HEK293 (cell line): ENCODE data around the gene UBR2.

ENCODE experiments used
- CTCF ChIA-PET: fragments of 350-600 bp; formaldehyde crosslinking; extraction: SDS; loops from one replicate; lab custom pipeline; 2021; ENCODE audit warnings: antibody characterized with exemption; lab: Yijun Ruan, JAX
- POLR2A ChIA-PET: fragments of 300-600 bp; formaldehyde crosslinking; extraction: SDS; loops from one replicate; lab custom pipeline; 2020; ENCODE audit warnings: antibody characterized with exemption, inconsistent platforms; lab: Yijun Ruan, JAX
- H3K27ac ChIP-seq: fragments of 200-500 bp; sonication (Bioruptor generic); 2 replicates; pipeline ENCODE4 v1.5.1; 2014; ENCODE audit warnings: low read depth, low read length, control low read depth, inconsistent platforms; ENCODE audit errors: extremely low read depth
- H3K36me3 ChIP-seq, 2 experiments: fragments of 200-500 bp in 1 of 2; sonication (Bioruptor generic) in 1 of 2; 1 replicate in 1 of 2; 2 replicates in 1 of 2; pipeline ENCODE4 v1.5.1; 2014 to 2017; ENCODE audit warnings: inconsistent platforms in 2 of 2, low read length in 2 of 2; ENCODE audit not compliant: control insufficient read depth in 2 of 2, insufficient read depth in 1 of 2
- H3K4me1 ChIP-seq: fragments of 200-500 bp; sonication (Bioruptor generic); 2 replicates; pipeline ENCODE4 v1.5.1; 2014; ENCODE audit warnings: mild to moderate bottlenecking, low read length, inconsistent platforms; ENCODE audit not compliant: control insufficient read depth, insufficient read depth
- H3K4me3 ChIP-seq: 2 replicates; pipeline ENCODE4 v1.5.1; 2011; ENCODE audit warnings: low read depth, mild to moderate bottlenecking, control low read depth, low read length, moderate library complexity
- H3K9me3 ChIP-seq: fragments of 200-500 bp; sonication (Bioruptor generic); 2 replicates; pipeline ENCODE4 v1.5.1; 2014; ENCODE audit warnings: low read depth, low read length, inconsistent platforms; ENCODE audit not compliant: control insufficient read depth, insufficient read depth
- AEBP2 ChIP-seq: fragments of 450-650 bp; formaldehyde crosslinking; IDR thresholded peaks from 2 replicates; pipeline ENCODE4 v1.5.1; 2016; ENCODE audit warnings: missing biosample characterization, missing genetic modification characterization, borderline replicate concordance
- IKZF3 ChIP-seq: fragments of 450-650 bp; IDR thresholded peaks from 2 replicates; pipeline ENCODE4 v1.5.0; 2018; ENCODE audit warnings: missing biosample characterization, mild to moderate bottlenecking, missing genetic modification characterization, moderate library complexity
- KLF7 ChIP-seq: fragments of 450-650 bp; formaldehyde crosslinking; IDR thresholded peaks from 2 replicates; pipeline ENCODE4 v1.5.1; 2016; ENCODE audit warnings: missing biosample characterization, missing genetic modification characterization, borderline replicate concordance
- MEIS1 ChIP-seq: sonication (generic); formaldehyde crosslinking; IDR thresholded peaks from 2 replicates; pipeline ENCODE4 v1.8.1; 2022; ENCODE audit warnings: missing genetic modification reagents, mild to moderate bottlenecking, borderline replicate concordance
- PRDM1 ChIP-seq: fragments of 450-650 bp; formaldehyde crosslinking; IDR thresholded peaks from 2 replicates; pipeline ENCODE4; 2016; ENCODE audit warnings: missing biosample characterization, missing genetic modification characterization
- PRDM6 ChIP-seq: fragments of 450-650 bp; formaldehyde crosslinking; IDR thresholded peaks from 2 replicates; pipeline ENCODE4 v1.5.1; 2017; ENCODE audit warnings: missing biosample characterization, missing genetic modification characterization
- WT1 ChIP-seq: fragments of 450-650 bp; formaldehyde crosslinking; IDR thresholded peaks from 2 replicates; pipeline ENCODE4 v1.5.1; 2016; ENCODE audit warnings: missing biosample characterization, missing genetic modification characterization
- YY1 ChIP-seq: fragments of 450-650 bp; formaldehyde crosslinking; IDR thresholded peaks from 2 replicates; pipeline ENCODE4 v1.5.1; 2018; ENCODE audit warnings: missing biosample characterization, missing genetic modification characterization
- ZBTB1 ChIP-seq: fragments of 450-650 bp; formaldehyde crosslinking; IDR thresholded peaks from 2 replicates; pipeline ENCODE4 v1.5.1; 2016; ENCODE audit warnings: missing biosample characterization, missing genetic modification characterization
- ZBTB7A ChIP-seq: fragments of 450-650 bp; formaldehyde crosslinking; IDR thresholded peaks from 2 replicates; pipeline ENCODE4 v1.5.1; 2016; ENCODE audit warnings: low read depth, missing biosample characterization, missing genetic modification characterization
- ZBTB8A ChIP-seq: fragments of 450-650 bp; formaldehyde crosslinking; IDR thresholded peaks from 2 replicates; pipeline ENCODE4 v1.5.1; 2016; ENCODE audit warnings: missing biosample characterization, missing genetic modification characterization
- ZNF155 ChIP-seq: fragments of 450-650 bp; formaldehyde crosslinking; IDR thresholded peaks from 2 replicates; pipeline ENCODE4 v1.5.1; 2016; ENCODE audit warnings: missing biosample characterization, missing genetic modification characterization
- ZNF174 ChIP-seq: fragments of 450-650 bp; formaldehyde crosslinking; IDR thresholded peaks from 2 replicates; pipeline ENCODE4 v1.5.0; 2017; ENCODE audit warnings: missing biosample characterization, mild to moderate bottlenecking, missing genetic modification characterization
- ZNF19 ChIP-seq: fragments of 450-650 bp; formaldehyde crosslinking; IDR thresholded peaks from 2 replicates; pipeline ENCODE4; 2016; ENCODE audit warnings: missing biosample characterization, missing genetic modification characterization, low read depth
- ZNF248 ChIP-seq: fragments of 450-650 bp; formaldehyde crosslinking; IDR thresholded peaks from 2 replicates; pipeline ENCODE4 v1.5.1; 2017; ENCODE audit warnings: missing biosample characterization, missing genetic modification characterization
- ZNF26 ChIP-seq: fragments of 450-650 bp; formaldehyde crosslinking; IDR thresholded peaks from 2 replicates; pipeline ENCODE4 v1.5.1; 2016; ENCODE audit warnings: missing biosample characterization, missing genetic modification characterization
- ZNF311 ChIP-seq: fragments of 450-650 bp; formaldehyde crosslinking; IDR thresholded peaks from 2 replicates; pipeline ENCODE4 v1.5.1; 2017; ENCODE audit warnings: missing biosample characterization, missing genetic modification characterization, borderline replicate concordance
- ZNF362 ChIP-seq: fragments of 450-650 bp; formaldehyde crosslinking; IDR thresholded peaks from 2 replicates; pipeline ENCODE4 v1.5.1; 2016; ENCODE audit warnings: missing biosample characterization, missing genetic modification characterization
- ZNF391 ChIP-seq: fragments of 450-650 bp; formaldehyde crosslinking; IDR thresholded peaks from 2 replicates; pipeline ENCODE4 v1.5.1; 2016; ENCODE audit warnings: low read depth, missing biosample characterization, missing genetic modification characterization, borderline replicate concordance
- ZNF48 ChIP-seq: fragments of 450-650 bp; formaldehyde crosslinking; IDR thresholded peaks from 2 replicates; pipeline ENCODE4 v1.5.1; 2016; ENCODE audit warnings: missing biosample characterization, missing genetic modification characterization
- ZNF488 ChIP-seq: fragments of 450-650 bp; formaldehyde crosslinking; IDR thresholded peaks from 2 replicates; pipeline ENCODE4 v1.5.1; 2016; ENCODE audit warnings: missing biosample characterization, missing genetic modification characterization
- ZNF501 ChIP-seq: fragments of 450-650 bp; formaldehyde crosslinking; IDR thresholded peaks from 2 replicates; pipeline ENCODE4 v1.5.1; 2016; ENCODE audit warnings: missing biosample characterization, missing genetic modification characterization
- ZNF558 ChIP-seq: fragments of 450-650 bp; formaldehyde crosslinking; IDR thresholded peaks from 2 replicates; pipeline ENCODE4 v1.5.1; 2016; ENCODE audit warnings: missing biosample characterization, missing genetic modification characterization
- ZNF610 ChIP-seq: fragments of 450-650 bp; formaldehyde crosslinking; IDR thresholded peaks from 2 replicates; pipeline ENCODE4 v1.5.1; 2016; ENCODE audit warnings: missing biosample characterization, missing genetic modification characterization, borderline replicate concordance
- ZNF623 ChIP-seq: fragments of 450-650 bp; formaldehyde crosslinking; IDR thresholded peaks from 2 replicates; pipeline ENCODE4 v1.5.1; 2016; ENCODE audit warnings: missing biosample characterization, missing genetic modification characterization
- ZNF670 ChIP-seq: fragments of 450-650 bp; formaldehyde crosslinking; IDR thresholded peaks from 2 replicates; pipeline ENCODE4 v1.5.1; 2016; ENCODE audit warnings: missing biosample characterization, missing genetic modification characterization, low read depth
- ZNF677 ChIP-seq: fragments of 450-650 bp; IDR thresholded peaks from 2 replicates; pipeline ENCODE4 v1.5.0; 2018; ENCODE audit warnings: missing biosample characterization, mild to moderate bottlenecking, missing genetic modification characterization, moderate library complexity
- ZNF692 ChIP-seq: fragments of 450-650 bp; formaldehyde crosslinking; IDR thresholded peaks from 2 replicates; pipeline ENCODE4 v1.5.1; 2016; ENCODE audit warnings: missing biosample characterization, missing genetic modification characterization
- ZNF701 ChIP-seq: fragments of 450-650 bp; formaldehyde crosslinking; IDR thresholded peaks from 2 replicates; pipeline ENCODE4 v1.5.1; 2016; ENCODE audit warnings: missing biosample characterization, missing genetic modification characterization
- ZNF785 ChIP-seq: fragments of 450-650 bp; formaldehyde crosslinking; IDR thresholded peaks from 2 replicates; pipeline ENCODE4 v1.5.1; 2016; ENCODE audit warnings: missing biosample characterization, missing genetic modification characterization
- ZXDB ChIP-seq: fragments of 450-650 bp; formaldehyde crosslinking; IDR thresholded peaks from 2 replicates; pipeline ENCODE4 v1.5.1; 2016; ENCODE audit warnings: missing biosample characterization, missing genetic modification characterization

The UBR2 gene

GRCh38 chr6:42726485-42727086 lies 162.8 kb downstream of the UBR2 start:
- CTCF ChIA-PET, result interaction anchor here (0.6 to 6.9 kb wide), 55 partner anchors 8 to 1992 kb away, joined by 3 to 127 read pairs (median 4); partner anchors contain the start of gene RPL7L1
- POLR2A ChIA-PET, result interaction anchor here (0.6 to 1.7 kb wide), 5 partner anchors 13 to 153 kb away, joined by 3 to 4 read pairs (median 4); partner anchors contain the start of genes RPL7L1 and TBCC
- no peak overlapping the region for H3K4me3 ChIP-seq
- TF ChIP-seq ZNF48 (no peak), AEBP2 (tag by site-specific recombination) (no peak), IKZF3 (tag by site-specific recombination) (no peak), PRDM1 (no peak), ZNF701 (tag by site-specific recombination) (no peak), MEIS1 (no peak), ZNF26 (tag by site-specific recombination) (no peak), ZNF692 (tag by site-specific recombination) (0 out of 2 replicates have a peak, but pooled peaks have one; percentile 32), ZNF174 (tag by site-specific recombination) (no peak), PRDM6 (0 out of 2 replicates have a peak, but pooled peaks have one; percentile 31), KLF7 (tag by site-specific recombination) (no peak), ZNF19 (tag by site-specific recombination) (no peak), ZNF488 (tag by site-specific recombination) (no peak), ZNF623 (tag by site-specific recombination) (no peak), ZBTB1 (no peak), YY1 (tag by site-specific recombination) (no peak), ZNF677 (tag by site-specific recombination) (no peak), ZNF391 (tag by site-specific recombination) (no peak), ZNF785 (tag by site-specific recombination) (no peak), ZNF670 (tag by site-specific recombination) (no peak), ZNF501 (tag by site-specific recombination) (no peak), ZNF248 (tag by site-specific recombination) (no peak), ZBTB7A (no peak), ZNF362 (tag by site-specific recombination) (no peak), WT1 (tag by site-specific recombination) (peak; percentile 60), ZNF610 (tag by site-specific recombination) (no peak), ZNF155 (tag by site-specific recombination) (no peak), ZNF311 (tag by site-specific recombination) (no peak), ZNF558 (tag by site-specific recombination) (0 out of 2 replicates have a peak, but pooled peaks have one; percentile 24), ZBTB8A (tag by site-specific recombination) (0 out of 2 replicates have a peak, but pooled peaks have one; percentile 10), ZXDB (tag by site-specific recombination) (no peak)

More at GRCh38 chr6:42726485-42727086, 162.8 kb downstream of the UBR2 start:
- Histone ChIP-seq H3K9me3 (no peaks in the 10 kb centered on the region), H3K36me3 (no peaks in the 10 kb centered on the region), H3K4me1 (peaks cover 5% of the 10 kb centered on the region), H3K27ac (no peak overlapping the region)
